Peyer's patch (tissue), 4 donors: Measurements from ENCODE around the gene TNFRSF4.

Experiments used
- CTCF ChIP-seq, 6 experiments: fragments of 450-650 bp in 4 of 6; fragments of 200-600 bp in 2 of 6; sonication (generic) in 1 of 6; IDR thresholded peaks; one replicate each; pipeline ENCODE4 v1.5.1; 2017 to 2019; ENCODE audit warnings: antibody characterized with exemption in 6 of 6, mild to moderate bottlenecking in 3 of 6, moderate library complexity in 1 of 6
- POLR2A ChIP-seq, 2 donors: fragments of 450-650 bp; IDR thresholded peaks; one replicate each; pipeline ENCODE4 v1.5.1; 2017; ENCODE audit warnings: antibody characterized with exemption in 2 of 2, mild to moderate bottlenecking in 2 of 2, moderate library complexity in 2 of 2

DNA sequence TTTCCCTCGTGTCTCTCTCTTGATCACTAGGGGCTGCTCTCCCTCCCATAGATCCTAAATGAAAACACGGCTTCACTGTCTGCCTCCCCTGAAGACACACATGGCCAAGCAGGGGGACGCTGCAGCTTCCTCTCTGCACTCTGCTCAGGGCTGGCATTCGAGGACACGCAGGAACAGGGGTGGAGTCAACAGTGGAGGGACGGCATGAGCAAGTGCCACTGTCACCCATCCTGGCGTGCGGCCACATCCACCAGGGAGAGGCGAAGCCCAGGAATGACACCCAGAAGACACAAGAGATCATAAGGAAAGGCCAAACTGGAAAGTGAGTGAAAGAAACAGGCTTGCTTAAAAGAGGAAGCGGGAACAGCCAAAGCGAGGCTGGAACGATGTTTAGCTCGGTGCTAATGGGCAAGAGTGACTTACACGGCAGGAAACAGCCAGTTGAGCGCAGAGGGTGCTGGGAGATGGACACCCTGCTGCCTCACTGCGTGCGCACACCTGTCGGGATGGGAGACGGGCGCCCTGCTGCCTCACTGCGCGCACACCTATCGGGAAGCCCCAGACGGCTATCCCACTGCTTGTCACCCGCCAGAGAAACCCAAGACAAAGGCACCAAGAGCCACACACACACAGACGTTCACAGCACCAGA, 46.1 kb upstream of the TNFRSF4 start:
- TF ChIP-seq CTCF (IDR thresholded peaks at IDR 0.05) (no peak), POLR2A (IDR thresholded peaks at IDR 0.05) (no peak)
